ENCODE data around the gene ZC2HC1B.
"Not testable (repeated sequence)": the region's sequence is repeated elsewhere in the genome, so short reads cannot be mapped to it uniquely, and the experiment has no call there.

The ZC2HC1B gene

DNA sequence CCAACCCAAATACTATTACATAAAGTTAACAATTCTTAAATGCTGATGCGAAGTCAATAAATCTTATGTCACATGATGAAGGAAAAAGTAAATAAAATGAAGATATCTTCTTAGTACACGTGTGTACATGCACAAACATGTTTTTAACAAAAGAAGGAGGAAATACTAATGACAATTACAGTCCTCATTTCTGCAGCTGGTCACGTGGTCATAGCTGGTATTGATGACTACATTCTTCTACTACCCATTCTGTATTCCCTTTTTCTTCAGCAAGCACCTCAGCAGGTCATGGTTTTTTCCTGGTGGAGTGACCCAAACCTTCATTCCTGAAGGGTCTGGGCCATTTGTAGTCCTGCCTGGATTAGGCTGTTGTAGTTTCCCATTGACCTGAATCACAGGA, 4.5 kb downstream of the ZC2HC1B start:
- not testable (repeated sequence) for DNase-seq (ENCODE audit: low spot score)

DNA sequence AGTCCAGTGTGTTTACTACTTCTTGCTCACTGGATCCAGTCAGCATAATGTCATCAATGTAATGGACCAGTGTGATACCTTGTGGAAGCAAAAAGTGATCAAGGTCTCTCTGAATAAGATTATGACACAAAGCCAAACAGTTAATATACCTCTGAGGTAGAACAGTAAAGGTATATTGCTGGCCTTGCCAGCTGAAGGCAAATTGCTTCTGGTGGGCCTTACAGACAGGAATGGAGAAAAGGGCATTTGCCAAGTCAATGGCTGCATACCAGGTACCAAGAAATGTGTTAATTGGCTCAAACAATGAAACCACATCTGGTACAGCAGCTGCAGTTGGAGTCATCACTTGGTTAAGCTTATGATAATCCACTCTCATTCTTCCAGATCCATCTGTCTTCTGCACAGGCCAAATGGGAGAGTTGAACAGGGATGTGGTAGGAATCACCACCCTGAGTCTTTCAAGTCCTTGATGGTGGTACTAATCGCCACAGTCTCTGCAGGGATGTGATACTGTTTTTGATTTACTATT, 7.0 kb downstream of the ZC2HC1B start:
- not testable (repeated sequence) for DNase-seq (ENCODE audit: low spot score)

DNA sequence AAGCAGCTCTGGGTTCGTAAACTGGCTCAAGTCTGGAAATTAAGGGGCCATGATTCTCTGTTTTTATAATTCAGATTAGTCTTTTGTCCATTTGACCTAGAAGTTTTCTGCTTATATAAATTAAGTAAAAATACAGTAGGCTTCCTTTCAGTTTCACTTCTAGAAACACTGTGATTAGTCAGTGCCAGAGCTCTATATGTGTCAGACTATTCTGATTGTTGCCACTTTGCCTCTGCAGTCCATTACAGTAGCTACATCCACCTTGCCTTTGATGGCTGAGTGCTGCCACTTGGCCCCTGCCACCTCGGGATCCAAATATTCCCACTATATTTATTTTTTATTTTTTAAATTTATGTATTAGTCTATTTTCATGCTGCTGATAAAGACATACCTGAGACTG, 7.9 kb downstream of the ZC2HC1B start:
- DNase-seq (ENCODE audit: low spot score), result no peak

DNA sequence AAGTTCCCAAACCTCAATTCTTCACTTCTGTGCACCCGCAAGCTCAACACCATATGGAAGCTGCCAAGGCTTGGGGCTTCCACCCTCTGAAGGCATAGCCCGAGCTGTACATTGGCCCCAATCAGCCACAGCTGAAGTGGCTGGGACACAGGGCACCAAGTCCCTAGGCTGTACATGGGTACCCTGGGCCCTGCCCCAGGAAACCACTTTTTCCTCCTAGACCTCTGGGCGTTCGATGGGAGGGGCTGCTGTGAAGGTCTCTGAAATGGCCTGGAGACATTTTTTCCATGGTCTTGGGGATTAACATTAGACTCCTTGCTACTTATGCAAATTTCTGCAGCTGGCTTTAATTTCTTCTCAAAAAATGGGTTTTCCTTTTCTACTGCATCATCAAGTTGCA, 9.3 kb downstream of the ZC2HC1B start:
- not testable (repeated sequence) for DNase-seq (ENCODE audit: low spot score)

DNA sequence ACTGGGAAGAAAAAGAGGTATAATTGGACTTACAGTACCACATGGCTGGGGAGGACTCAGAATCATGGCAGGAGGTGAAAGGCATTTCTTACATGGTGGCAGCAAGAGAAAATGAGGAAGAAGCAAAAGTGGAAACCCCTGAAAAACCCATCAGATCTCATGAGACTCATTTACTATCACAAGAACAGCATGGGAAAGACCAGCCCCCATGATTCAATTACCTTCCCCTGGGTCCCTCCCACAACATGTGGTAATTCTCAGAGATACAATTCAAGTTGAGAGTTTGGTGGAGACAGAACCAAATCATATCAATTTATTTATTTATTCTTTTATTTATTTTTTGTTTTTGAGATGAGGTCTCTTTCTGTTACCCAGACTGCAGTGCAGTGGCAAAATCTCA, 10.2 kb downstream of the ZC2HC1B start:
- DNase-seq (ENCODE audit: low spot score), result not testable (repeated sequence)

DNA sequence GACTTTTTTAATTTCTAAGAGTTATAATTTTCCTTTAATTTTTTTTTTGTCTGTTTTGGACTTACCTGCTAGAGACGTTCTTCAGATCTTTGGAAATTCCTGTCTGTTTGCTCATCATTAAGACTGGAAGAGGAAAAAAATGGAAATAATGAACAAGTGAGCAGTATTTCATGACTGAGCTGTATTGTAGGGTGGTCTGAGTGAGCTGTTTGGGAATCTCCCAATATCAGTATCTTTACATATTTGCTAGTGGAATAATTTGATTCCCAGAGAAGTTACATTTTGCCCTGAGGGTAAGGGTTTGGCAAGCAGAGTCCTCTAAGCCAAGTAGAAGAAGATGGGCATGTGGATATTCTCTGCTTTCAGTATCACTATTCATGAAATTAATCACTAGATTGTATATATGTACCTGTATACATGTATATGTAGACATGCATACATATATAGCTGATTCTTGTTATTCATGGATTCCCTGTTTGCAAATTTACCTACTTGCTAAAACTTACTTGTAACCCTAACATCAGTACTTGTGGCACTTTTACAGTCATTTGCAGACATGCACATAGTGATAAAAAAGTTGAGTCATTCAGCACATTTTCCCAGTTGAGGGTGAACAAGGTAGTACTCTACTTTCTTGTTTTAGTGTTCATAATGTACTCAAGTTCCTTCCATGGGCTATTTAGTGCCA, 13.5 kb downstream of the ZC2HC1B start:
- DNase-seq (ENCODE audit: low spot score), result no peak

DNA sequence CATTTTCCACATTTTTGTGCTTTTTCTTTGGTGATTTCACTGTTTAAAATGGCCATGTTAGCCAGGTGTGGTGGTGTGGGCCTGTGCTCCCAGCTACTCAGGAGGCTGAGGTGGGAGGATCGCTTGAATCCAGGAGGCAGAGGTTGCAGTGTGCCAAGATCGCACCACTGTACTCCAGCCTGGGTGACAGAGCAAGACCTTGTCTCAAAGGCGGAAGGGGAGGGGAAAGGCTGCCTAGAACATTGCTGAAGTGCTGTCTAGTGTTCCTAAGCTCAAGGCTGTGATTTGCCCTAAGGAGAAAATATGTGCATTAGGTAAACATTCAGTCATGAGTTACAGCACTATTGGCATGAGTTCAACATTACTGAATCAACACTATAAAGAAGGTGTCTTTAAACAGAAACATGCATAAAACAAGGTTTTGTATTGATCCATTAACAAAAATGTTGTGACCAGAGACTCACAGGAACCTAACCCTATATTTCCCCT, 14.0 kb downstream of the ZC2HC1B start:
- no peak for DNase-seq (ENCODE audit: low spot score)

DNA sequence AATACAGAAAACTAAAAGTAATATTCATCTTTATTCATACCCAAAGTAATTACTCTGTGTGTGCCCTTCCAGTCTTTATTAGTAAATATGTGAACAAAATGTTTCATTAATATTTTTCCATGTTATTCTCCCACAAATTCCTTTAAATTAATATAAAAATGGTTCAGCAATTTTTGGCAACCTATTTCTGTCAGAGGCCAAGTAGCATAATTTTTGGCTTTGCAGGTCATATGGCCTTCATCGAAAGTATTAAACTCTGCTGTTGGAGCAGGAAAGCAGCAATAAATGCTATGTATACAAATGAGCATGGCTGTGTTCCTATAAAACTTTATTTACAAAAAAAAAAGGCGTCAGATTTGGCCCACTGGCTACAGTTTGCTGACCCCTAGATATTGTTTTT, 16.1 kb downstream of the ZC2HC1B start:
- DNase-seq (ENCODE audit: low spot score), result no peak

DNA sequence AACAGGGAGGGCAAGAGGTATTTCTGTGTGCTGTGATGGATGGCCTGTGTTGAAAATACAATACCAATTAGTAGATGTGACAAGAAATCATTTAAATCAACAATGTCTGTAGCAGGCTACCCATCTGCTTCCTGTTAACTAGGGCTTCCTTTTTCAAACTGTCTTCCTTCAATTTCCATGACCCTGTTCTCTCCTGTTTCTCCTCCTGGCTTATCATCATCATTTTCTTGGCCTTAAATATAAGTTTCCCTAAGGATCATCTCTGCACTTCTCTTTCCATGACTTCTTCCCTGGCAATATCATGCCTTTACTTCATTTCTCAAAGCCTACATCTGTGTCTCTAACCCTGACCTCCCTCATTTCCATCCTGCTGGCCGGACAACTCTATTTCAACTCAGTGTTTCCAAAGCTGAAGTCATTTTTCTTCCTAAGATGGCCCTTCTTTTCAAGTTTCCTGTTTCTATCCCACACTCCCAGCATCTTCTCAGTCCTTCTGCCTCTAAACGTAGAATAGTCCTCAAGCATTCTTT, 18.2 kb downstream of the ZC2HC1B start:
- DNase-seq (ENCODE audit: low spot score), result no peak

DNA sequence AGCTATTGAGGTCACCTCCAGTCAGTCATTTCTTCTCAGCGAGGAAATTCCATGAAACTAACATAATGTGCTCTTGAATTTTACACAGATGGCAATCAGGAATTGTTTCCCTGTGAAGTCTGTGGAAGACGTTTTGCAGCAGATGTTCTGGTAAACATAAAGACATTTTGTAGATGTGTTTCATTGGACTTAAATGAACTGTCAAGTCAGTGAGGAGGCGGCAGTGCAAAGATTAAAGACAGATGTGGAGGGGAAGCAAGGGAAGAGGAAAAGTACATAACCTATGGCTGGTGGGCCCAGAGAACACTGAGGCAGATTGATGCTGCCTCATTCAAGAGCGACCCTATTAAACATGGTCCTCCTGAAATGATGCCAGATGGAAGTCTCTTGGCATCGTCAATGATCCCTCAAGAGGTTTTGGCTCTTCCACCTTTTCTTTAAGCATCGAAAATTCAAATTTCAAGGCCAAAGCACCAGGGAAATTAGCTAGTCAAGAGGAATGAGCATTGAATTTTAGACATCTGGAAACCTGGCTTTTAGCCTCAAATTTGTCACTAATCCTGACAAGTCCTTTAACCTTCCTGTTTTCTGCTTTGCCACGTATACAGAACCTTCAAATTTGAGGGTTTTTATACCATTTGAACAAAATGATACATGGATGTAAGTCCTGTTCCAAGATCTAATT, 20.1 kb downstream of the ZC2HC1B start:
- DNase-seq (ENCODE audit: low spot score), result no peak

DNA sequence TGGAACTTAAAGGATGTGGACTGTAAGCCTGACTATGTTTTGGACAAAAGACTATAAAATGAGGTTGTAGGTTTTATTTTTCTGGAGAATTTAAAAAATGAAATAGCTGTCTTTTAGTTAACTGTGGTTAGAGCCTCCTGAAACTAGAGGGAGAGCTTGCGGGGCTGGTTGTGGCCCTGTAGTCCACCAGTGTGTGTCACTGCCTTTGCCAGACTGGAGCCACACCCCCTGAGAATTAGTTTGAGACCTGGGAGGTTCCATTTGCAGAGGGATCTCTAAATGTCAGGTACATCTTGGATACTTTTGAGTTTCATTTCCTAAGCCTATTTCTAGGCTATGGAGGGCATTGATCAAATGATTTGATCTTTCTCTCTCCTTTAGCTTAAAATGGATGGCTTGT, 20.8 kb downstream of the ZC2HC1B start:
- DNase-seq (ENCODE audit: low spot score), result no peak

DNA sequence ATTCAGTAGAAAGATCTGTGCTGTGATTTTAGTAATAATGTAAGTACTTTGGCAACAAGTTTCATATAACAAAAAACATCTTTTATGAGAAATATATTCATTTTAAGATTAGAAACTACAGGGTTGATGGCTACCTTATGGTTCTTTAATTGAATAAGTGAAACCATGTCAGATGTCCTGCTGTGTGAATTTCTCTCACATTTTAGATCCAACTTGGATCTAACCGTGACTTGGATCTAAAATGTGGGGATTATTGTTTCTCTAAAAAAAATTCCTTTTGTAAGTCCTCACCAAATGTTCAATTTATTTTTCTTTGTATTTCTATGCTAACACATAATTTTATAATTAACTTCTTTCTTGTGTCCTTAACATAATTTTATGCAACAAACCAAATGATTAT, 30.4 kb downstream of the ZC2HC1B start:
- no peak for DNase-seq (ENCODE audit: low spot score)

DNA sequence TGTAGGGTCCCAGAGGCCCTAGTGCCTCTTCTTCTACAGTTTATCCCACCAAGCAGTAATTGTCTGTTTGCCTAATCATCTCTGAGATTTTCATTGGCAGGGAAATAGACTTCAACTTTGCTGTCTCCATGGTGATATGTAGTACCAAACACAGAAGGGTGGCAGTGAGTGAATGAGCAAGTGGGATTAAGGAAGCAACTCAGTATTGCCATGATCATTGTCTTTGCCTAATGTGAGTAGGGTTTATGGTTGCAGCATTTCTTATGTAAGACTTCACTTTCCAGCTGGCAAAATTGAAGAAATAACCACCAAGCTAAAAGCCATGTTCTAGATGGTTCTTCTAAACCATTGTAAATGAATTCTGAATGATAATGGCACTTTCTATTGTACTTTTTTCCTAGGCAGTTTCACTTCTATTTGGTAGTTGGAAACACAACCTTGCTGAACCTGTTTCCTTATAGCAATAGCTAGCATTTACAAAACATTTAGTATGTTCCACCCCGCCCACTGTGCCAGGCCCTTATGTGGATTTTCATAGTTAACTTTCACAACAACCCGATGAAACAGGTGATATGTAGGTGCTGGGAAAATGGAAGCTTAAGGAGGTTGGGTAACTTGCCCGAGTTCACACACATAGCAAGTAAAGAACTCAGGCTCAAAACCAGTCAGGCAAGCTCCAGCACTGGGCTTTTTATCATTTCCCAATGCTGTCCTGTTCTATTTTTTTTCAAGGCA, 32.0 kb downstream of the ZC2HC1B start:
- no peak for DNase-seq (ENCODE audit: low spot score)

DNA sequence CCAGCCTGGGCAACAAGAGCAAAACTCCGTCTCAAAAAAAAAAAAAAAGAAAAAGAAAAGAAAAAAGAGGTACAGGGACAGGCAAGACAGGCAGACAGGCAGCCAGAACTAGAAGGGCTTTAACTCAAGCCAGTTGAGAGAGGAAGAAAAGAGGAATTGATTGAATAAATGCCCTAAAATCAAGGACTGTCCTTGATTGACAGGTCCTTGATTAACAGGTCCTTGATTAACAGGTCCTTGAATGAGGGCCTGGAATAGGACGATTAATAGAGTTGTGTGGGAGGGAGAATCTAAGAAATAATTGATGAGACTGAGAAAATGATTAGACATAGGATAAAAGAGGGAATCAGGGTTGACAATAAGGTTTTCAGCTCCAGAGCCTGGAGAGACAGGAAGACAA, 36.1 kb downstream of the ZC2HC1B start:
- no peak for DNase-seq (ENCODE audit: low spot score)

DNA sequence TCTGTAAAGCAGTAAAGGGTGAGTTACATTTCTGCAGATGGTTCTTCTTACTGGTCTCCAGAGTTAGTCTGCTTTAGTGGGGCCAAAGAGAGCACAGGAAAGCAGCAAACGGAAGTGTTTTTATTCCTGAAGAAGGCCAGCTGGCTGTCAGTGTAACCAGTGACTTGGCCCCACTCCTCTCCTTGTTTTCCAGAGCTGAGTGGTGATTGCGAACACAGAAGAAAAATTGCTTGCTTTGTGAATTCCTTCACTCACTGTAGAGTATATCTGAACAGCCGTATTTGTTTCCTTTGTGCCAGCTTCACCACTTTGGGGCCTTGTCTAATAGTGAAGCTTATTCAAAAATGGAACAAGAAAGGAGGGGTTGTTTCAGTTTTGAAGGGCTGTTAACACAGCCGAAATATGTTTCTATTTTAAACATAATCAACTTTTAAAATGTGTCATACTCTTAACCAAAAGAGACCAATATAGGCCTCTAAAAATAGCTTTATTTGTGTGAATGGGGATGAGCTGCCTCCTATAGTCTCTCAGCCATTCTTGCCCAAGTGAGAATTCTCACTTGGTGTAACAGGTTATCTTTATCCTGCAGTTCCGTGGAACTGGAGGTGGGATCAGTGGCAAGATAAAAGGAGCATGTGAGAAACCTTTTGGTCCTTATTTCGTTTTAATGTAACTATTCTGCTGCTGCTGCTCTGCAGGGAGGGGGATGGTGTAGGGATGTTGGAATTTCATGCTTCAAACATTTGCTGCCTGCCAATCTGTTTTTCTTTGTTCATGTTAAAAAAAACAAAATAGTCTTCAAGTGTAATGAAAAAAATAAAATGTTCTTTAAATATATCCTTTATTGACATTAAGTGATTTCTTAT, 37.8 kb downstream of the ZC2HC1B start:
- no peak for DNase-seq (ENCODE audit: low spot score)

DNA sequence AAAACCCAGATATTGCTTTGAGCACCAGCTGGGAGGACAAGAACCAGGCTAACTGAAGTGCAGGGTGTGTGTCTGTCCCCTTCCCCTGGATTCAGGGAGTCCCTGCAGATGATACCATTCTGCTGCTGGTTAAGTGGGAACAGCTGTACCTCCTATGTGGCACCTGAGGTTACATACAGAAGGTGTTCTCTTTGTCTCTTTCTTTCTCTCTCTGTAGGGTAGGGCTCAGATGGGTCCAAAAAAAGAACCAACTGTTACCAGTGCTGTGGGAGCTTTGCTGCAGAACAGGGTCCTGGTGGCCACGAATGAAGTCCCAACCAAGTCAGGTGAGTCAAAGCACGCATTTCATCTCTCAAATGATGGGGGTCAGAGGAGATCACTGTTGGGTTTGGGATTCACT, 38.6 kb downstream of the ZC2HC1B start:
- no peak for DNase-seq (ENCODE audit: low spot score)

DNA sequence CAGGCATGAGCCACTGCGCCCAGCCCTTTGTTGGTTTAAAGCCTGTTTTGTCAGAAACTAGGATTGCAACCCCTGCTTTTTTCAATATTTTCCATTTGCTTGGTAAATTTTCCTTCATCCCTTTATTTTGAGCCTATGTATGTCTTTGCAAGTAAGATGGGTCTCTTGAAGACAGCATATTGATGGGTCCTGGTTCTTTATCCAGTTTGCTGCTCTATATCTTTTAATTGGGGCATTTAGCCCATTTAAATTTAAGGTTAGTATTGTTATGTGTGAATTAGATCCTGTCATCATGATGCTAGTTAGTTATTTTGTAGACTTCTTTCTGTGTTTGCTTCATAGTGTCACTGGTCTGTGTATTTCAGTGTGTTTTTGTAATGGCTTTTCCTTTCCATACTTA, 46.8 kb downstream of the ZC2HC1B start:
- no peak for DNase-seq (ENCODE audit: low spot score)

DNA sequence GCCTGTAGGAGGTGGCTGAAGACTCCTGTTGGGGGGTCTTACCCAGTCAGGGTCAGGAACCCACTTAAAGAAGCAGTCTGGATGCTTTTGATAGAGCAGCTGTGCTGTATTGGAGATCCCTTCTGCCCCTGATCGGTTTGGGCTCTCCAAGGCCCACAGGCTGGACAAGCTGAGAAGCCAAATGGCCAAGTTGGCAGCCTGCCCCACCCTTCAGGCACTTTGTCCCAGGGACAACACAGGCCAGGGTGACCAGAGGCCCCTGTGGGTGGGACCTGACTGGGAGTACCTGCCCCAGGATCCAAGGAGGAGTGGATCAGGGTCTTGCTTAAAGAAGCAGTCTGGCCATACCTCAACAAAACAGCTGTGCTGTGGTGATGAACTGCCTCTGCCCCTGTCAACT, 48.4 kb downstream of the ZC2HC1B start:
- no peak for DNase-seq (ENCODE audit: low spot score)

DNA sequence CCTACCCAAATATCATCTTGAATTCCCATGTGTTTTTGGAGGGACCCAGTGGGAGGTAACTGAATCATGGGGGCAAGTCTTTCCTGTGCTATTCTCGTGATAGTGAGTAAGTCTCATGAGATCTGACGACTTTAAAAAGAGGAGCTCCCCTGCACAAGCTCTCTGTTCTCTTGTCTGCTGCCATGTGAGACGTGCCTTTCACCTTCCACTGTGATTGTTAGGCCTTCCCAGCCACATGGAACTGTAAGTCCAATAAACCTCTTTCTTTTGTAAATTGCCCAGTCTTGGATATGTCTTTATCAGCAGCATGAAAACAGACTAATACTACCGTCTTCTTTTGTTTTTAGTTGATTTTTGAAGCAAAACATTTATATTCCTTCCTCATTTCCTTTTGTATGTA, 52.8 kb downstream of the ZC2HC1B start:
- not testable (repeated sequence) for DNase-seq (ENCODE audit: low spot score)

DNA sequence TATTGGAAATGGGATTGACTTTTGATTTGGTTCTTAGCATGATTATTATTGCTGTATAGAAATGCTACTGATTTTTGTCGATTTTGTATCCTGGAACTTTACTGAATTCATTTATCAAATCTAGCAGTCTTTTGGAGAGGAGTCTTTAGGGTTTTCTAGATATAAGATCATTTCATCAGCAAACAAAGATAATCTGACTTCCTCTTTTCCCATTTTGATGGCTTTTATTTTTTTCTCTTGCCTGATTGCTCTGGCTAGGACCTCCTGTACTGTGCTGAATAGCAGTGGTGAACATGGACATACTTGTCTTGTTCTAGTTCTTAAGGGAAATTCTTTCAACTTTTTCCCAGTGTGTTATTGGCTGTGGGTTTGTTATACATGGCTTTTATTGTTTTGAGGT, 64.6 kb downstream of the ZC2HC1B start:
- no peak for DNase-seq (ENCODE audit: low spot score)

DNA sequence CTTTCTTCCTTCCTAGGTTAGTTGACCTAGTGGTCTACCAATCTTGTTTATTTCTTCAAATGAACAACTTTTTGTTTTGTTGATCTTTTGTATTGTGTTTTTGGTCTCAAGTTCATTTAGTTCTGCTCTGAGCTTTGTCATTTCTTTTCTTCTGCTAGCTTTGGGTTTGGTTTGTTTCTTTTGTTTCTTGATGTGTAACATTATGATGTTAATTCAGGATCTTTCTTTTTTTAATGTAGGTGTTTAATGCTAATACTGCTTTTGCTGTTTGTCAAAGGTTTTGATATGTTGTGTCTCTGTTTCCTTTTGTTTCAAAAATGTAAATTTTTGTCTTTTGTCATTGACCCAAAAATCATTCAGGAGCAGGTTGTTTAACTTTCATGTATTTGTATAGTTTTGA, 65.7 kb downstream of the ZC2HC1B start:
- DNase-seq (ENCODE audit: low spot score), result no peak

DNA sequence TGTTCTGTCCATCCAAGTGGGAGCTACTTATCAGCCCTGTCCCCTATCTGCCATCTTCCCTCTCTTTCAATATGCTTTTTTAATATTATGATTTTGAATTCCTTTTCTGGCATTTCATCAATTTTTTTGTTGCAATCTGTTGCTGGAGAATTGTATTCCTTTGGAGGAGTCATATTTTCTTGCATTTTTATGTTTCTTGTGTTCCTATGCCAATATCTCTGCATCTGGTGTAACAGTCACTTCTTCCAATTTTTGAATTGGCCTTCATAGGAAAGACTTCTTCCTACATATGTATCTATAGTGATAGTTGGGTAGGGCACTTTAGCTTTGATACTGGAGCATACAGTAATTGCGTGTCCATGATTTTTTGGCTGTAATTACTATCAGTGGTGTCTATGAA, 70.1 kb downstream of the ZC2HC1B start:
- no peak for DNase-seq (ENCODE audit: low spot score)

Data from CD4-positive, alpha-beta T cell treated with Interleukin-6 at 100 ng/mL for 8 hours (primary cell).